HEK293 (cell line): ENCODE results near the gene SCAF1.

Experiments
- CTCF ChIA-PET: fragments of 350-600 bp; formaldehyde crosslinking; extraction: SDS; loops from one replicate; lab custom pipeline; 2021; ENCODE audit warnings: antibody characterized with exemption; lab: Yijun Ruan, JAX
- POLR2A ChIA-PET: fragments of 300-600 bp; formaldehyde crosslinking; extraction: SDS; loops from one replicate; lab custom pipeline; 2020; ENCODE audit warnings: antibody characterized with exemption, inconsistent platforms; lab: Yijun Ruan, JAX
- H3K27ac ChIP-seq: fragments of 200-500 bp; sonication (Bioruptor generic); 2 replicates; pipeline ENCODE4 v1.5.1; 2014; ENCODE audit warnings: low read depth, low read length, control low read depth, inconsistent platforms; ENCODE audit errors: extremely low read depth
- H3K36me3 ChIP-seq, 2 experiments: fragments of 200-500 bp in 1 of 2; sonication (Bioruptor generic) in 1 of 2; 1 replicate in 1 of 2; 2 replicates in 1 of 2; pipeline ENCODE4 v1.5.1; 2014 to 2017; ENCODE audit warnings: inconsistent platforms in 2 of 2, low read length in 2 of 2; ENCODE audit not compliant: control insufficient read depth in 2 of 2, insufficient read depth in 1 of 2
- H3K4me1 ChIP-seq: fragments of 200-500 bp; sonication (Bioruptor generic); 2 replicates; pipeline ENCODE4 v1.5.1; 2014; ENCODE audit warnings: mild to moderate bottlenecking, low read length, inconsistent platforms; ENCODE audit not compliant: control insufficient read depth, insufficient read depth
- H3K4me3 ChIP-seq: 2 replicates; pipeline ENCODE4 v1.5.1; 2011; ENCODE audit warnings: low read depth, mild to moderate bottlenecking, control low read depth, low read length, moderate library complexity
- H3K9me3 ChIP-seq: fragments of 200-500 bp; sonication (Bioruptor generic); 2 replicates; pipeline ENCODE4 v1.5.1; 2014; ENCODE audit warnings: low read depth, low read length, inconsistent platforms; ENCODE audit not compliant: control insufficient read depth, insufficient read depth
- GLIS1 ChIP-seq: fragments of 450-650 bp; formaldehyde crosslinking; IDR thresholded peaks from 2 replicates; pipeline ENCODE4 v1.5.1; 2016; ENCODE audit warnings: missing biosample characterization, missing genetic modification characterization
- KLF9 ChIP-seq: fragments of 450-650 bp; formaldehyde crosslinking; IDR thresholded peaks from 2 replicates; pipeline ENCODE4 v1.5.1; 2016; ENCODE audit warnings: missing biosample characterization, missing genetic modification characterization, low read depth
- REPIN1 ChIP-seq: fragments of 450-650 bp; formaldehyde crosslinking; IDR thresholded peaks from 2 replicates; pipeline ENCODE4 v1.5.1; 2017; ENCODE audit warnings: missing biosample characterization, missing genetic modification characterization, low read depth
- SCRT2 ChIP-seq: fragments of 450-650 bp; formaldehyde crosslinking; IDR thresholded peaks from 2 replicates; pipeline ENCODE4 v1.5.1; 2016; ENCODE audit warnings: missing biosample characterization, missing genetic modification characterization
- ZBTB1 ChIP-seq: fragments of 450-650 bp; formaldehyde crosslinking; IDR thresholded peaks from 2 replicates; pipeline ENCODE4 v1.5.1; 2016; ENCODE audit warnings: missing biosample characterization, missing genetic modification characterization
- ZBTB20 ChIP-seq: fragments of 450-650 bp; formaldehyde crosslinking; IDR thresholded peaks from 2 replicates; pipeline ENCODE4 v1.5.1; 2016; ENCODE audit warnings: missing biosample characterization, missing genetic modification characterization
- ZFP3 ChIP-seq: fragments of 450-650 bp; formaldehyde crosslinking; IDR thresholded peaks from 2 replicates; pipeline ENCODE4 v1.5.1; 2016; ENCODE audit warnings: low read depth, missing biosample characterization, missing genetic modification characterization
- ZNF121 ChIP-seq: fragments of 450-650 bp; formaldehyde crosslinking; IDR thresholded peaks from 2 replicates; pipeline ENCODE4 v1.5.1; 2016; ENCODE audit warnings: missing biosample characterization, missing genetic modification characterization
- ZNF138 ChIP-seq: fragments of 450-650 bp; formaldehyde crosslinking; IDR thresholded peaks from 2 replicates; pipeline ENCODE4 v1.5.1; 2016; ENCODE audit warnings: missing biosample characterization, missing genetic modification characterization, borderline replicate concordance
- ZNF157 ChIP-seq: fragments of 450-650 bp; formaldehyde crosslinking; IDR thresholded peaks from 2 replicates; pipeline ENCODE4 v1.5.1; 2016; ENCODE audit warnings: missing biosample characterization, missing genetic modification characterization
- ZNF211 ChIP-seq: fragments of 450-650 bp; formaldehyde crosslinking; IDR thresholded peaks from 2 replicates; pipeline ENCODE4 v1.5.1; 2016; ENCODE audit warnings: low read depth, missing biosample characterization, missing genetic modification characterization
- ZNF292 ChIP-seq: fragments of 450-650 bp; formaldehyde crosslinking; IDR thresholded peaks from 2 replicates; pipeline ENCODE4 v1.5.1; 2016; ENCODE audit warnings: low read depth, missing biosample characterization, missing genetic modification characterization, borderline replicate concordance
- ZNF324 ChIP-seq: fragments of 450-650 bp; formaldehyde crosslinking; IDR thresholded peaks from 2 replicates; pipeline ENCODE4 v1.5.1; 2016; ENCODE audit warnings: missing biosample characterization, missing genetic modification characterization
- ZNF37A ChIP-seq: fragments of 450-650 bp; IDR thresholded peaks from 2 replicates; pipeline ENCODE4 v1.5.1; 2018; ENCODE audit warnings: missing biosample characterization, missing genetic modification characterization
- ZNF391 ChIP-seq: fragments of 450-650 bp; formaldehyde crosslinking; IDR thresholded peaks from 2 replicates; pipeline ENCODE4 v1.5.1; 2016; ENCODE audit warnings: low read depth, missing biosample characterization, missing genetic modification characterization, borderline replicate concordance
- ZNF510 ChIP-seq: fragments of 450-650 bp; formaldehyde crosslinking; IDR thresholded peaks from 2 replicates; pipeline ENCODE4 v1.5.1; 2018; ENCODE audit warnings: mild to moderate bottlenecking, missing genetic modification characterization, missing biosample characterization; ENCODE audit not compliant: insufficient replicate concordance
- ZNF518A ChIP-seq: fragments of 450-650 bp; formaldehyde crosslinking; conservative IDR thresholded peaks from 2 replicates; pipeline ENCODE4 v1.5.1; 2016; ENCODE audit warnings: low read depth, missing biosample characterization, missing genetic modification characterization
- ZNF629 ChIP-seq: fragments of 450-650 bp; formaldehyde crosslinking; IDR thresholded peaks from 2 replicates; pipeline ENCODE4 v1.5.1; 2017; ENCODE audit warnings: missing biosample characterization, missing genetic modification characterization
- ZNF658 ChIP-seq: fragments of 450-650 bp; formaldehyde crosslinking; IDR thresholded peaks from 2 replicates; pipeline ENCODE4; 2016; ENCODE audit warnings: missing biosample characterization, missing genetic modification characterization
- ZNF785 ChIP-seq: fragments of 450-650 bp; formaldehyde crosslinking; IDR thresholded peaks from 2 replicates; pipeline ENCODE4 v1.5.1; 2016; ENCODE audit warnings: missing biosample characterization, missing genetic modification characterization
- ZSCAN18 ChIP-seq: fragments of 450-650 bp; formaldehyde crosslinking; IDR thresholded peaks from 2 replicates; pipeline ENCODE4 v1.5.1; 2016; ENCODE audit warnings: missing biosample characterization, missing genetic modification characterization
- ZSCAN23 ChIP-seq: fragments of 450-650 bp; formaldehyde crosslinking; IDR thresholded peaks from 2 replicates; pipeline ENCODE4 v1.5.1; 2016; ENCODE audit warnings: missing biosample characterization, missing genetic modification characterization
- TF ChIP-seq, protein P1 (sequence below): fragments of 450-650 bp; formaldehyde crosslinking; IDR thresholded peaks from 2 replicates; pipeline ENCODE4 v1.5.1; 2016; ENCODE audit warnings: missing biosample characterization, missing genetic modification characterization, low read depth
- TF ChIP-seq, protein P2 (sequence below): fragments of 450-650 bp; formaldehyde crosslinking; IDR thresholded peaks from 2 replicates; pipeline ENCODE4 v1.5.1; 2017; ENCODE audit warnings: missing biosample characterization, missing genetic modification characterization

SCAF1 gene

GRCh38 chr19:49640113-49640898, 1.7 kb upstream of the SCAF1 start, which contains the start of gene RRAS (continued):
- TF ChIP-seq ZSCAN18 (tag by site-specific recombination) = peak; percentile 58; the same call in 1 of the 2 replicates
- TF ChIP-seq, protein P1, sequence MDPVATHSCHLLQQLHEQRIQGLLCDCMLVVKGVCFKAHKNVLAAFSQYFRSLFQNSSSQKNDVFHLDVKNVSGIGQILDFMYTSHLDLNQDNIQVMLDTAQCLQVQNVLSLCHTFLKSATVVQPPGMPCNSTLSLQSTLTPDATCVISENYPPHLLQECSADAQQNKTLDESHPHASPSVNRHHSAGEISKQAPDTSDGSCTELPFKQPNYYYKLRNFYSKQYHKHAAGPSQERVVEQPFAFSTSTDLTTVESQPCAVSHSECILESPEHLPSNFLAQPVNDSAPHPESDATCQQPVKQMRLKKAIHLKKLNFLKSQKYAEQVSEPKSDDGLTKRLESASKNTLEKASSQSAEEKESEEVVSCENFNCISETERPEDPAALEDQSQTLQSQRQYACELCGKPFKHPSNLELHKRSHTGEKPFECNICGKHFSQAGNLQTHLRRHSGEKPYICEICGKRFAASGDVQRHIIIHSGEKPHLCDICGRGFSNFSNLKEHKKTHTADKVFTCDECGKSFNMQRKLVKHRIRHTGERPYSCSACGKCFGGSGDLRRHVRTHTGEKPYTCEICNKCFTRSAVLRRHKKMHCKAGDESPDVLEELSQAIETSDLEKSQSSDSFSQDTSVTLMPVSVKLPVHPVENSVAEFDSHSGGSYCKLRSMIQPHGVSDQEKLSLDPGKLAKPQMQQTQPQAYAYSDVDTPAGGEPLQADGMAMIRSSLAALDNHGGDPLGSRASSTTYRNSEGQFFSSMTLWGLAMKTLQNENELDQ (tag by site-specific recombination) = 0 out of 2 replicates have a peak, but pooled peaks have one; percentile 30
- no peak for TF ChIP-seq ZSCAN23
- peak; percentile 58; the same call in 1 of the 2 replicates for TF ChIP-seq KLF9 (tag by site-specific recombination)
- TF ChIP-seq ZBTB1 (tag by site-specific recombination) = no peak
- TF ChIP-seq, protein P2, sequence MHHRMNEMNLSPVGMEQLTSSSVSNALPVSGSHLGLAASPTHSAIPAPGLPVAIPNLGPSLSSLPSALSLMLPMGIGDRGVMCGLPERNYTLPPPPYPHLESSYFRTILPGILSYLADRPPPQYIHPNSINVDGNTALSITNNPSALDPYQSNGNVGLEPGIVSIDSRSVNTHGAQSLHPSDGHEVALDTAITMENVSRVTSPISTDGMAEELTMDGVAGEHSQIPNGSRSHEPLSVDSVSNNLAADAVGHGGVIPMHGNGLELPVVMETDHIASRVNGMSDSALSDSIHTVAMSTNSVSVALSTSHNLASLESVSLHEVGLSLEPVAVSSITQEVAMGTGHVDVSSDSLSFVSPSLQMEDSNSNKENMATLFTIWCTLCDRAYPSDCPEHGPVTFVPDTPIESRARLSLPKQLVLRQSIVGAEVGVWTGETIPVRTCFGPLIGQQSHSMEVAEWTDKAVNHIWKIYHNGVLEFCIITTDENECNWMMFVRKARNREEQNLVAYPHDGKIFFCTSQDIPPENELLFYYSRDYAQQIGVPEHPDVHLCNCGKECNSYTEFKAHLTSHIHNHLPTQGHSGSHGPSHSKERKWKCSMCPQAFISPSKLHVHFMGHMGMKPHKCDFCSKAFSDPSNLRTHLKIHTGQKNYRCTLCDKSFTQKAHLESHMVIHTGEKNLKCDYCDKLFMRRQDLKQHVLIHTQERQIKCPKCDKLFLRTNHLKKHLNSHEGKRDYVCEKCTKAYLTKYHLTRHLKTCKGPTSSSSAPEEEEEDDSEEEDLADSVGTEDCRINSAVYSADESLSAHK = peak; percentile 77
- no peak; the same call in 1 of the 2 replicates for TF ChIP-seq ZNF785 (tag by site-specific recombination)
- no peak for TF ChIP-seq ZNF121 (tag by site-specific recombination)
- TF ChIP-seq ZNF324 (tag by site-specific recombination) = peak; percentile 97
- TF ChIP-seq ZNF391 (tag by site-specific recombination) = peak; percentile 73; the same call in 1 of the 2 replicates

- Histone ChIP-seq H3K36me3 (peaks cover 10 to 40% of the 10 kb centered on the region in 2 experiments), H3K9me3 (no peaks in the 10 kb centered on the region), H3K4me1 (peaks cover 31% of the 10 kb centered on the region), H3K4me3 (peak overlapping the region; percentile 78), H3K27ac (peak overlapping the region; percentile 98)
- ChIA-PET POLR2A (interaction anchor here (0.6 to 3.5 kb wide), 15 partner anchors 12 to 227 kb away, joined by 3 to 124 read pairs (median 8); partner anchors contain the start of genes BCL2L12, FUZ, IRF3 and NOSIP), CTCF (interaction anchor here (0.9 to 6.5 kb wide), 4 partner anchors 12 to 72 kb away, joined by 3 to 59 read pairs (median 6); partner anchors contain the start of gene PRR12)
- TF ChIP-seq ZNF658 (tag by site-specific recombination) = no peak
- TF ChIP-seq ZNF138 = no peak
- TF ChIP-seq ZNF518A = no peak
- no peak for TF ChIP-seq GLIS1 (tag by site-specific recombination)
- no peak for TF ChIP-seq ZNF157 (tag by site-specific recombination)
- 0 out of 2 replicates have a peak, but pooled peaks have one; percentile 41 for TF ChIP-seq SCRT2
- TF ChIP-seq ZNF391 (tag by site-specific recombination) = no peak
- no peak for TF ChIP-seq ZNF292 (tag by site-specific recombination)
- no peak for TF ChIP-seq REPIN1
- no peak for TF ChIP-seq ZNF37A
- no peak for TF ChIP-seq ZNF211 (tag by site-specific recombination)
- no peak for TF ChIP-seq ZNF510
- TF ChIP-seq ZNF629 (tag by site-specific recombination) = no peak
- TF ChIP-seq ZBTB20 (tag by site-specific recombination) = peak; percentile 66
- TF ChIP-seq ZFP3 (tag by site-specific recombination) = no peak
Observed at GRCh38 chr19:49642492-49643035, 555 bp downstream of the SCAF1 start.
